NCI-H187 (cell line): ENCODE data around the gene OR51Q1.

Experiments
- DNase-seq, 2 experiments: peaks; one replicate each; lab custom pipeline; 2025; lab: John Stamatoyannopoulos, UW

OR51Q1 gene, protein sequence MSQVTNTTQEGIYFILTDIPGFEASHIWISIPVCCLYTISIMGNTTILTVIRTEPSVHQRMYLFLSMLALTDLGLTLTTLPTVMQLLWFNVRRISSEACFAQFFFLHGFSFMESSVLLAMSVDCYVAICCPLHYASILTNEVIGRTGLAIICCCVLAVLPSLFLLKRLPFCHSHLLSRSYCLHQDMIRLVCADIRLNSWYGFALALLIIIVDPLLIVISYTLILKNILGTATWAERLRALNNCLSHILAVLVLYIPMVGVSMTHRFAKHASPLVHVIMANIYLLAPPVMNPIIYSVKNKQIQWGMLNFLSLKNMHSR

DNA sequence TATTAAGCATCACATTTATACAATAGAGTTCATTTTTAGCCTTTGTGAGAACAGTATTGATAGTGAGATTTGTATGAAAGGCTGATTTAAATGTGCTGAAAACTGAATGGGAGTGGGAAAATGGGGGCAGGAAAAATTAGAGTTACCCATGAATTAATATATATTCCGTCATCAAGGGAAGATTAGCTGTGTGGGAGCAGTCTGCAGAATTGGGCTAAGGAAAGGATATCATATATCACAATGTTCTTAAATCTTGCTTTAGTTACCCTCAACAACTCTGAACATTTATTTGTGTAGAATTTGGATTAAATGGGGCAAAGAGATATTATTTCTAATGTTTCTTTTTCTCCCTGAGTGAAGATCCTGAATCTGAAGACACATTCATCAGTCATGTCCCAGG lies at the start of gene OR51Q1:
Gene OR51Q1 (plus strand): TSS at position 301 of the 400 bp plus-strand sequence. CDS start 90 bp downstream, at position 391.
- no peak for DNase-seq

DNA sequence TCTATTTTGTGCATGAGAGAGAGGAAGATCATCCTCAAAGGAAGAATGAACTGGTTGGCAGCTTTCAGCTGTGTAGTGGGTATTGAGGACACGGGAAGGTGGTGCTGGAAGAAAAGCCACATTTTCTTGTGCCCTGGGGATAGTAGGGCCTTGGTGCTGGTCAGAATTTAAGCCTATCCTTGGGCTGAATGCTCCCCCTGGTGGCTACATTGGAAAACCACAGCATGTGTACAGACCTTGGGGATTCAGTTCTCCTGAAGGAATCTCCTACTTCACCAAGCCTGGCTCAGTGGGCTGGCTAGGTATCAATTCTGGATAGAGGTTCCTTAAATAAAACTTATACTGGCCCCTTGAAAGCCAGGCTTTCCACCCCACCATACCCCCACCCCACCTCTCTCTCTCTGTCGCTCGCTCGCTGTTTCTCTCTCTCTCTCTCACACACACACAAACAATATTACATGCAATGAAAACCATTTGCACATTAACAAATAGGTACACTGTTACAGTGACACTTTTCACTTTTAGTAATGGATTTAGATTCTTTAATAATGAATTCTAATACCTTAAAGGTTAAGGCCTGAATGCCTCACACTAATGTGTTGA lies 41.1 kb upstream of the OR51Q1 start:
- peak in 1 of 2 experiments; percentile 5 for DNase-seq

GRCh38 chr11:5383576-5383975 lies 38.3 kb upstream of the OR51Q1 start, which contains the start of gene OR51M1:
OR51M1 (plus strand) TSS chr11:5383812; CDS start chr11:5389399, 5,587 bp downstream.
- no peak for DNase-seq

- DNase-seq, result no peak
Measured at GRCh38 chr11:5384335-5384734, 37.6 kb upstream of the OR51Q1 start.

DNA sequence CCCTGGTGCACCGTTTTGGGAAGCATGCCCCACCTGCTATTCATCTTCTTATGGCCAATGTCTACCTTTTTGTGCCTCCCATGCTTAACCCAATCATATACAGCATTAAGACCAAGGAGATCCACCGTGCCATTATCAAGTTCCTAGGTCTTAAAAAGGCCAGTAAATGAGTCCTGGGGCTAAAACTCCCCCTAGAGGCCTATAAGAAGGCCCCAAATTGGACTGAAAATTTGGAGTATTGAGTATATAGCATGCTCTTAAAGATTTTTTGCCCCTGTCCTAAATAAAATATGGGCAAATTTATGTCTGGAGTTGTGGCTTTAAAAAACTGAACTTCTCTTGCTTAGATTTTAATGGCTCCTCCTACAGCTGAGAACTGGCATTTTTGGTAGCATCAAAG lies 31.7 kb upstream of the OR51Q1 start:
- no peak for DNase-seq

DNA sequence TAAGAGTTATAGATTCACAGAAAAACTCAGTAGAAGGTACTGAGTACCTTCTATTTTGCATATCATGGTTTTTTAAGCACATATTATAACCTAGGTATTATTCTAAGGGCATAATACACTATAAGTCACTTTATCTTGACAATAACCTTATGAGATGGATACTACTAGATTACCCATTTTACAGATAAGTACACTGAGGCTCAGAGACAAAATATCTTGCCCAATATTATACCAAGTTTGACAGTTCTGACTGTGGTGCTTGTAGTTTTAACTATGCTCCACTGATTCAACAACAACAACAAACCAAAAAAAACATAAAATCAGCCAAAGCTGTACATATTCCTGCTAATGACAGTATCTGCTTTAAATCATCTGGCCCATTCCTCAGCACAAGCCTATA lies 27.8 kb upstream of the OR51Q1 start:
- no peak for DNase-seq

DNA sequence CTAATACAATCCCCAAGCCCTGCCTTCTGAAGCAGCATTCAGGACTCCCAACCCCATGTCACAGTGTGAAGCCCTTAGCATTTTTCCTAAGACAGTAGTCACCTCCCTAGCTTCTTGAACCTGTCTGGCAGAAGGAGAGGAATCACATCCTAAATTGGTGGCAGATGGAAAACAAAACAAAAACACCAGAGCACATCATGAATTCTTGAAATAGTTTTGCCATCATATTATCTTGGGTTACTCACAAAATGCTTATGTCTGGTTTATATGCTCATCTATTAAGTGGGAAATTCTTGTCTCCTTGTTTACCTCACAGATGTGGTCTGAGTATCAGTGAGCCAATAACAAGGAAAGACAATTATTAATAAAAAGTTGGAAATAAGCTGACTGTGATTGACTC lies 23.0 kb upstream of the OR51Q1 start:
- DNase-seq, result no peak

DNA sequence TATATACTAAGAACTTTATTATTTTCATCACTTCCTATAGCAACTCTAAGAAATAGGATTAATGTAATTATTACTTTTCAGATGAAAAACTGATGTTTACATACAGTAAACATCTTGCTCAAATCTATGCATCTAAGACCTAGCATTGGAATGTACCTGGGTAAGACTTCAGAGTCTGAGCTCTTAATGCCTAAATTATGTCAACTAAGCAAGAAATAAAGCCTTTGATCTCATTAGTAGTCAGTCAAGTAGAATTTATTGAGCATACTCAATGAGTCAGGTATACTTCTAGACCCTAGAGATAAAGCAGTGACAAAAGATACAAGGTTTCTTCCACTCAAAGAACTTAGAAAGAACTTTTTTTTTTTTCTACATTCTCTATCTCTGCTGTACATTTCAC lies 16.7 kb upstream of the OR51Q1 start:
- no peak for DNase-seq

DNA sequence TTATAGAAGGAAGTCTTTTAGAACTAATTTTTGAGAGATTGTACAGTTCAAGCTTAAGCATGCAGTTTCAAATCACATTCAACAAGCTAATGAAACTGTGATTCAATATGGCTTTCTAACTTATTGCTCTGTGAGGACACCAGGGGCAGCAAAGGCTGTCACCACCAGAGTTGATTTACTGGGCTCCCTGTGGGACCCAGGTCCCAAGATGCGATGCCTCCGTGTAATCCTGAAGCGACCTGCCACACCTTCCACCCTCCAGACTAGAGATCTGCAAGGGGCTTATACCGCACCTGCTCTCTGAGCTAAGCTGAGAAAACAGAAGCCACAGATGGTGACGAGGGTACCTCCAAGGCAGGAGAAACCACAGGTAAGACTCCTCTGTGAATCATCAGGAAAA lies 918 bp upstream of the OR51Q1 start:
- DNase-seq, result no peak

GRCh38 chr11:5423131-5423530 lies 1.2 kb downstream of the OR51Q1 start:
- DNase-seq, result no peak

DNA sequence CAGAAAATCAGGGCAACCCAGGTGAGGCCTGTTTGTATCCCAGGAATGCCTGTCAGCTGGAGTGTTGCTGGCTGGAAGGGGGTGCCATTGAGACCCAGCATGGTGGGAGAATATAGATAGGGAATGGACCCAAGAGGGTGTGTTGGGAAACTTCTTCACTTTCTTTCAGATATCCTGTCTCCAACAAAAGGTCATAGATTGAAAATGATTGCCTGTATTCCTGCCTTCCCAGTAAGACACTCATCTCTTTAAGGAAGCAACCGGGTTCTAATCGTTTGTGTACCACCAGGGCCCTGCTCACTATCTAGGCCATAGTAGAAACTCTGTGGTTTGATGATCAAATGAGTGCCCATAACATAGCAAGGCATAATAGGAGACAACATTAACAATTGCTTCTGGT lies 19.5 kb downstream of the OR51Q1 start, which contains the start of gene OR51I1:
Gene OR51I1 (minus strand): TSS at position 101 of the 400 bp plus-strand sequence. CDS start 0 bp downstream, at position 101.
- DNase-seq, result no peak

- DNase-seq, result no peak
Measured at GRCh38 chr11:5443835-5444393, 22.0 kb downstream of the OR51Q1 start.

- no peak for DNase-seq
Measured at GRCh38 chr11:5449023-5449422, 27.1 kb downstream of the OR51Q1 start, which contains the start of gene OR51I2. OR51I2 (plus strand) TSS chr11:5449323; CDS start chr11:5453489, 4,166 bp downstream.

- no peak for DNase-seq
Measured at GRCh38 chr11:5449432-5449831, 27.5 kb downstream of the OR51Q1 start.

DNA sequence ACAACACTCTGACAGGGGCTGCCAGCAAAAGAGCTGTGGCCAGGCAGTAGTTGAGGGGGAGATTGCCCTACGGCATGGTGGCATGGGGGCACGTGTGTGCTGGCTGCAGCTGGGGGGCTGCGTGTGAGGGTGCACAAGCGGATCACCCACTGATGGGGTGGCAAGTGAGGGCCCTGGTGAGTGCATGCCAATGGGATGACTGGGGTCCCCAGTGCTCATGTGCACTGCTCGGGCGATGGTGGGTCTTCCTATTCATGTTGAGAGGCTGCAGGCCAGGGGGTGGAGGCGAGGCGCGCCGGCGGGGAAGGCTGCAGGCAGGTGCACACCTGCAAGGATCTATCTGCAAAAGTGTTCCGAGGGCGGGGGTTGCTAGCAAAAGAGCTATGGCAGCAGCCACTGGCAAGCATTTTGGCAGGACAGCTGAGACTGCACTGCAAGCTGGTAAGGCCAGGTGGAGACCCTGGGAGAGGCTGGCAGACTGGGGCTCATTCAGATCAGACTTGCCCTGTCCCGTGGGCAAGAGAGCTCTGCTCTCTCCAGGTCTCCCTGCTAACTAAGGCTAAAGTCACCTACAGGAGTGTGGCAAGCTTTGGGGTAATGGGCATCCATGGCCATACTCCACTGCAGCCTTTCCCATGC lies 39.2 kb downstream of the OR51Q1 start:
- no peak for DNase-seq

GRCh38 chr11:5467527-5467926 lies 45.6 kb downstream of the OR51Q1 start:
- DNase-seq, result no peak
